K562 (cell line): ENCODE results near the gene MRPL54. TPM values are rescaled to one million over a fixed set of nuclear protein-coding genes. Genes with fewer than 3 reads are reported as not detected.

Experiments
- ATAC-seq: fragments of 200-7000 bp; cut with Tn5 transposase; 3 replicates; pipeline ENCODE4 v1.9.1; 2020; ENCODE audit warnings: moderate library complexity
- BruUV-seq: library from RNA; stranded (reverse); fragments of 400-500 nt; replicated peaks from 2 replicates; lab custom pipeline; 2021; lab: Mats Ljungman, UMichigan
- CTCF ChIA-PET: fragments of 300-600 bp; formaldehyde crosslinking; extraction: SDS; loops from one replicate; lab custom pipeline; 2021; ENCODE audit warnings: low intra/inter-chr PET ratio; lab: Yijun Ruan, JAX
- POLR2A ChIA-PET: fragments of 300-600, 350-650 bp; sonication (Branson Sonifier 250); formaldehyde crosslinking; extraction: SDS; loops from one replicate; lab custom pipeline; 2021; ENCODE audit warnings: antibody characterized with exemption, inconsistent platforms; lab: Yijun Ruan, JAX
- DNase-seq, 4 experiments: peaks; one replicate each; pipeline versions ENCODE4 v3.0.0 to v3.0.0-alpha.2; 2011 to 2018; ENCODE audit warnings: low spot score in 3 of 4, mixed read lengths in 3 of 4; ENCODE audit errors: extremely low read depth in 1 of 4
- FAIRE-seq: peaks from 2 replicates; lab custom pipeline; 2011; peaks lifted over from hg19 to GRCh38; lab: Jason Lieb, UNC
- H2AFZ ChIP-seq: 2 replicates; pipeline ENCODE4 v1.6.0; 2011; ENCODE audit warnings: low read depth, low read length, control low read depth, inconsistent platforms
- H3K27ac ChIP-seq: fragments of 200-600 bp; 3 replicates; pipeline ENCODE4 v1.8.0; 2011; ENCODE audit warnings: low read depth, mild to moderate bottlenecking, control low read depth, inconsistent platforms, low read length, moderate library complexity, mixed read lengths; ENCODE audit errors: extremely low read depth
- H3K27me3 ChIP-seq, 2 experiments: fragments of 300-600 bp in 1 of 2; 2 replicates in 1 of 2; 3 replicates in 1 of 2; pipeline versions ENCODE4 v1.6.0 to v1.8.0; 2011; ENCODE audit warnings: inconsistent platforms in 2 of 2, low read length in 2 of 2, mild to moderate bottlenecking in 1 of 2, mixed read lengths in 1 of 2, moderate library complexity in 1 of 2; ENCODE audit not compliant: control insufficient read depth in 2 of 2, insufficient read depth in 2 of 2
- H3K36me3 ChIP-seq: fragments of 300-600 bp; 3 replicates; pipeline ENCODE4 v1.8.0; 2011; ENCODE audit warnings: mild to moderate bottlenecking, low read length, inconsistent platforms; ENCODE audit not compliant: control insufficient read depth, insufficient read depth
- H3K4me1 ChIP-seq, 2 experiments: fragments of 200-600 bp in 1 of 2; replicated peaks in 1 of 2; 2 replicates in 1 of 2; 3 replicates in 1 of 2; pipeline versions ENCODE4 v1.5.1 to v1.8.0; 2011; ENCODE audit warnings: inconsistent platforms in 2 of 2, low read length in 2 of 2, mild to moderate bottlenecking in 1 of 2, mixed read lengths in 1 of 2, moderate library complexity in 1 of 2; ENCODE audit not compliant: control insufficient read depth in 2 of 2, insufficient read depth in 2 of 2
- H3K4me2 ChIP-seq: 2 replicates; pipeline ENCODE4 v1.6.1; 2011; ENCODE audit warnings: low read length, control low read depth, inconsistent platforms, mixed read lengths; ENCODE audit not compliant: insufficient read depth
- H3K4me3 ChIP-seq: fragments of 200-600 bp; sonication (generic), shearing (Covaris generic); 2 replicates; pipeline ENCODE4 v1.5.1; 2016; ENCODE audit warnings: control low read depth, inconsistent platforms
- H3K79me2 ChIP-seq: fragments of 200-600 bp; 3 replicates; pipeline ENCODE4 v1.8.0; 2011; ENCODE audit warnings: low read length, inconsistent platforms; ENCODE audit not compliant: control insufficient read depth, insufficient read depth
- H3K9ac ChIP-seq, 2 experiments: 2 replicates each; pipeline versions ENCODE4 v1.6.0 to v1.6.1; 2011; ENCODE audit warnings: low read depth in 2 of 2, low read length in 2 of 2, control low read depth in 1 of 2, inconsistent platforms in 1 of 2, mild to moderate bottlenecking in 1 of 2, mixed read lengths in 1 of 2; ENCODE audit not compliant: insufficient read depth in 1 of 2
- H3K9me1 ChIP-seq: one replicate; pipeline ENCODE4 v1.6.0; 2011; ENCODE audit warnings: inconsistent platforms, mild to moderate bottlenecking, low read length, moderate library complexity; ENCODE audit not compliant: control insufficient read depth, insufficient read depth
- H3K9me3 ChIP-seq: replicated peaks from 2 replicates; pipeline ENCODE4 v1.5.1; 2011; ENCODE audit warnings: low read depth, low read length, inconsistent platforms; ENCODE audit not compliant: control insufficient read depth, insufficient read depth
- H4K20me1 ChIP-seq: replicated peaks from 2 replicates; pipeline ENCODE4 v1.6.1; 2011; ENCODE audit warnings: low read length, inconsistent platforms, mixed read lengths; ENCODE audit not compliant: control insufficient read depth, insufficient read depth
- NR4A1 ChIP-seq, 2 experiments: fragments of 250-450 bp in 1 of 2; fragments of 450-650 bp in 1 of 2; sonication (Bioruptor Pico) in 1 of 2; IDR thresholded peaks; 2 replicates each; pipeline versions ENCODE4 v1.4.0 to v1.6.1; 2016 to 2020; ENCODE audit warnings: mild to moderate bottlenecking in 2 of 2, missing compliant biosample characterization in 1 of 2, missing genetic modification characterization in 1 of 2, moderate library complexity in 1 of 2
- POLR2G ChIP-seq: fragments of 200-400 bp; formaldehyde crosslinking; IDR thresholded peaks from 2 replicates; pipeline ENCODE4 v1.6.1; 2017; ENCODE audit warnings: low read depth, mild to moderate bottlenecking, antibody characterized with exemption, low read length, moderate library complexity
- RBFOX2 ChIP-seq: fragments of 200-400 bp; formaldehyde crosslinking; IDR thresholded peaks from 2 replicates; pipeline ENCODE4 v1.6.1; 2017; ENCODE audit warnings: low read depth, mild to moderate bottlenecking, low read length, moderate library complexity
- RFX7 ChIP-seq: fragments of 250-450 bp; sonication (Bioruptor Pico); IDR thresholded peaks from 2 replicates; pipeline ENCODE4 v1.5.1; 2021; ENCODE audit warnings: mild to moderate bottlenecking
- WGBS: fragments of 100-300 bp; shearing (Covaris generic); methylation state at CpG from one replicate; pipeline ENCODE4 v1.1.6; 2016; ENCODE audit warnings: low coverage, mixed read lengths; ENCODE audit not compliant: insufficient coverage; ENCODE audit errors: missing lambda C conversion rate; 5-methylcytosine and 5-hydroxymethylcytosine counted together
- in situ Hi-C: fragments of 300-500 bp; cut with MboI; formaldehyde crosslinking; loops from 4 replicates; pipeline ENCODE4 v1.15.0; 2018; ENCODE audit warnings: inconsistent platforms, mixed read lengths
- intact Hi-C: fragments of 100-400 bp; cut with micrococcal nuclease; formaldehyde crosslinking; loops from 2 replicates; pipeline ENCODE4 v1.14.2; 2022
- polyA plus RNA-seq, 8 experiments: library from polyadenylated mRNA; depleted of rRNA in 4 of 8; stranded (reverse) in 5 of 8; unstranded in 3 of 8; fragments of >200 nt; fragmentation: Nextera tagmentation in 2 of 8; fragmentation: Illumina TruSeq in 1 of 8; extraction: Ambion mirVana in 2 of 8; extraction: Trizol in 1 of 8; gene quantifications; 2 replicates each; pipeline versions ENCODE4 v1.2.1 to v1.2.3, GENCODE V29; 2011 to 2014; ENCODE audit warnings: inconsistent platforms in 1 of 8, missing spikeins in 1 of 8
- total RNA-seq, 7 experiments: library from RNA; depleted of rRNA in 6 of 7; stranded (reverse); fragments of >200 nt in 6 of 7; fragmentation: Illumina TruSeq in 2 of 7; extraction: Trizol in 2 of 7; gene quantifications; 2 replicates each; pipeline versions ENCODE4 v1.2.1 to v1.2.3, GENCODE V29; 2011 to 2021; ENCODE audit warnings: low replicate concordance in 1 of 7

Gene MRPL54
- total and polyA plus RNA-seq, 9 of the 15 experiments (the other 6 are each of a cell fraction or from before 2014, with no cell fraction given), result 3.5 to 120 (median 56.9) TPM

DNA sequence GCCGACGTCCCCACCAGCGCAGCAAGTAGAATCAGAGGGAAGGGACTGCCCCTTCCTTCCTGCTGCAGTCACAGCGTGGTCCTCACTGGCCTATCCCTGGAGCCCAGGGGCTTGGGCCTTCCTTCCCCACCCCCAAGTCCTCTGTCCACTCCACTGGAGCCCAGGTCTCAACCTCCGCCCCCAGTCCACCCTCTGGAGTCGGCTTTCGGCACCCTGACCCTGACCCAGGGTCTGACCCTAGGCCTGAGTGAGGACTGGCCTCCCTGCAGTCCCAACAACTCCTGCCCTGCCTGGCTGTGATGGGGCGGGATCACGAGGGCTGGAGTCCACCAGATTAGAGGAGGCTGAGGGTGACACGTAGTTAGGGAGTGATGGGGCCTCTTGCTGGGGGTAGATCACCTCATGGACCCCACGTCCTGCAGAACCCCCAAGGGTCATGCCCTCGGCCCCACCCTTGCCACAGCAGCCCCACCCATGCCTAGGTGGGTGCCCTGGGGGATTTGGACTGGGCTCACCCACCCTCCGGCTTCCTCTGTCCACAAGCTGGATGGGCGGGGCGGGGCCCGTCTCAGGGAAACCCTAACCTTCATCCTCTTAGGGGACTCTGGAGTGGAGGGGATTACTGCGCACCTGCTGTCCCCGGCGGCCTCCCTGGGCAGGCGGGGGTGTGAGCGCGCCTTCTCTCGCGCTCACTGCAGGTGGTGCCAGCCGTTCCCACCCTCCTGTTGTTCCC is 5.7 kb downstream of the MRPL54 start:
- no TSS peak for BruUV-seq
- Histone ChIP-seq H4K20me1 (no peaks in the 10 kb centered on the region), H3K27me3 (no peaks in the 10 kb centered on the region), H3K27ac (no peak overlapping the region), H3K36me3 (peaks cover 28% of the 10 kb centered on the region; the same call in 2 of the 3 replicates), H3K4me1 (peaks cover 3 to 47% of the 10 kb centered on the region in 2 experiments; a peak in 2 of 5 replicates)
- DNase-seq, result no peak
- intact Hi-C loops, result no loop called here
- 0 out of 2 replicates have a peak, but pooled peaks have one; percentile 8 for TF ChIP-seq POLR2G
- no peak for TF ChIP-seq RFX7 (CRISPR knock-in tag)
- no peak for TF ChIP-seq NR4A1 (CRISPR knock-in tag; IDR thresholded peaks at IDR 0.05)
- TF ChIP-seq NR4A1 (tag; IDR thresholded peaks at IDR 0.05), result no peak
- peak; percentile 44; the same call in 1 of the 2 replicates for TF ChIP-seq RBFOX2
- TF ChIP-seq, all 486 proteins: peak for 2
- FAIRE-seq (no peak), ATAC-seq (no peak)
- no peak overlapping the region for H2AFZ ChIP-seq
- POLR2A ChIA-PET, result interaction anchor here (0.6 to 1.2 kb wide), 3 partner anchors 11 to 14 kb away, joined by 3 to 7 read pairs (median 4); no protein-coding TSS in a partner anchor
- H3K4me3 ChIP-seq, result no peak overlapping the region
- no peak overlapping the region for H3K4me2 ChIP-seq
- H3K9me3 ChIP-seq, result no peaks in the 10 kb centered on the region
- H3K9me1 ChIP-seq, result no peaks in the 10 kb centered on the region
- CTCF ChIA-PET, result no interaction called here
- H3K9ac ChIP-seq, result 0 out of 4 replicates have a peak overlapping the region, but pooled peaks of 1 of the 2 experiments have one; percentile 22
- peaks cover 4% of the 10 kb centered on the region for H3K79me2 ChIP-seq
- in situ Hi-C loops, result no loop called here
- WGBS, result 75% methylated on average over 23 of the region's 25 CpGs
